Upper lobe of left lung (tissue), 6 donors: ENCODE data around the gene FAM200C. TPM values are rescaled to one million over a fixed set of nuclear protein-coding genes. Genes with fewer than 3 reads are reported as not detected.
A peak's percentile ranks its signal among the peaks of the same experiment; 100 is the strongest.

Source experiments
- ATAC-seq, 2 donors: fragments of 200-7000 bp; cut with Tn5 transposase; one replicate each; pipeline ENCODE4 v1.9.1; 2022; ENCODE audit warnings: mild to moderate bottlenecking in 2 of 2, moderate library complexity in 2 of 2; ENCODE audit not compliant: low FRiP score in 2 of 2
- DNase-seq, 2 donors: peaks; one replicate each; pipeline ENCODE4 v3.0.0-alpha.2; 2019 to 2020
- H3K27ac ChIP-seq, 4 donors: fragments of 200-600 bp; sonication (generic); one replicate each; pipeline ENCODE4 v1.5.1; 2016 to 2019
- H3K27me3 ChIP-seq, 4 donors: fragments of 200-600 bp; sonication (generic); one replicate each; pipeline ENCODE4 v1.5.1; 2017 to 2019
- H3K36me3 ChIP-seq, 4 donors: fragments of 200-600 bp; sonication (generic); one replicate each; pipeline ENCODE4 v1.5.1; 2016 to 2019
- H3K4me1 ChIP-seq, 4 donors: fragments of 200-600 bp; sonication (generic); one replicate each; pipeline ENCODE4 v1.5.1; 2018 to 2019
- H3K4me3 ChIP-seq, 4 donors: fragments of 200-600 bp; sonication (generic); one replicate each; pipeline ENCODE4 v1.5.1; 2017 to 2019; ENCODE audit warnings: mild to moderate bottlenecking in 2 of 4, moderate library complexity in 1 of 4
- H3K9me3 ChIP-seq, 4 donors: fragments of 200-600 bp; sonication (generic); one replicate each; pipeline ENCODE4 v1.5.1; 2018 to 2019
- CTCF ChIP-seq, 6 experiments: fragments of 450-650 bp in 4 of 6; fragments of 200-600 bp in 2 of 6; sonication (generic) in 2 of 6; IDR thresholded peaks; one replicate each; pipeline ENCODE4 v1.5.1; 2016 to 2019; ENCODE audit warnings: antibody characterized with exemption in 6 of 6
- EP300 ChIP-seq, 4 donors: sonication (generic); formaldehyde crosslinking; IDR thresholded peaks; one replicate each; pipeline ENCODE4 v1.5.1; 2017; ENCODE audit warnings: antibody characterized with exemption in 4 of 4, control low read depth in 2 of 4
- POLR2A ChIP-seq, 4 donors: fragments of 450-650 bp; IDR thresholded peaks; one replicate each; pipeline ENCODE4 v1.5.1; 2016 to 2017; ENCODE audit warnings: antibody characterized with exemption in 4 of 4, mild to moderate bottlenecking in 2 of 4
- POLR2AphosphoS5 ChIP-seq, 2 donors: sonication (generic); formaldehyde crosslinking; IDR thresholded peaks; one replicate each; pipeline ENCODE4 v1.5.1; 2017; ENCODE audit warnings: antibody characterized with exemption in 2 of 2
- WGBS, 2 donors: methylation state at CpG; one replicate each; pipeline ENCODE4 v1.1.5; 2017 to 2018; 5-methylcytosine and 5-hydroxymethylcytosine counted together
- total RNA-seq, 6 donors: library from RNA; depleted of rRNA in 4 of 6; stranded (reverse); fragments of >200 nt in 4 of 6; gene quantifications; one replicate each; pipeline versions ENCODE4 v1.1.0 to v1.2.1, GENCODE V29; 2016 to 2021
- donor health status: DM: no; HTN: no; CAD: no; lungs with moderate emphysema.
- donor health status: DM: no; HTN: yes; CAD: no; lungs with severe emphysema.

Gene FAM200C
- total RNA-seq, 6 donors from 2014 or later = 0.76 to 4.2 (median 3.2) TPM

GRCh38 chr5:160349249-160349934 lies 50.5 kb downstream of the FAM200C start:
- Histone ChIP-seq H3K4me1 (peaks cover 0 to 6% (median 0%) of the 10 kb centered on the region in 4 donors), H3K9me3 (no peaks in the 10 kb centered on the region), H3K27ac (no peak overlapping the region), H3K4me3 (no peak overlapping the region), H3K27me3 (no peaks in the 10 kb centered on the region), H3K36me3 (no peaks in the 10 kb centered on the region)
- TF ChIP-seq EP300 (IDR thresholded peaks at IDR 0.05) (no peak), CTCF (IDR thresholded peaks at IDR 0.05) (no peak)
- DNase-seq (peak in 1 of 2 donors; percentile 51), ATAC-seq (no peak)
- WGBS, 2 donors = 94 to 95% methylated on average over 20 to 27 of the region's 27 CpGs

- Histone ChIP-seq H3K27ac (no peak overlapping the region), H3K9me3 (no peaks in the 10 kb centered on the region), H3K36me3 (no peaks in the 10 kb centered on the region), H3K27me3 (no peaks in the 10 kb centered on the region), H3K4me3 (no peak overlapping the region), H3K4me1 (peaks cover 0 to 6% (median 0%) of the 10 kb centered on the region in 4 donors)
- TF ChIP-seq POLR2A (IDR thresholded peaks at IDR 0.05) = no peak
- TF ChIP-seq POLR2AphosphoS5 (IDR thresholded peaks at IDR 0.05) = no peak
- no peak for TF ChIP-seq EP300 (IDR thresholded peaks at IDR 0.05)
- no peak for TF ChIP-seq CTCF (IDR thresholded peaks at IDR 0.05)
- DNase-seq (no peak), ATAC-seq (no peak)
- 87 to 88% methylated on average over 11 of the region's 11 CpGs for WGBS, 2 donors
Measured at GRCh38 chr5:160348080-160348479, 51.8 kb downstream of the FAM200C start.

- Histone ChIP-seq H3K4me3 (no peak overlapping the region), H3K27me3 (no peaks in the 10 kb centered on the region), H3K4me1 (peaks cover 0 to 6% (median 0%) of the 10 kb centered on the region in 4 donors), H3K36me3 (no peaks in the 10 kb centered on the region), H3K9me3 (no peaks in the 10 kb centered on the region), H3K27ac (no peak overlapping the region)
- ATAC-seq (no peak), DNase-seq (no peak)
- 76 to 80% methylated on average over 6 of the region's 6 CpGs for WGBS, 2 donors
- TF ChIP-seq POLR2AphosphoS5 (IDR thresholded peaks at IDR 0.05) = no peak
- no peak for TF ChIP-seq CTCF (IDR thresholded peaks at IDR 0.05)
- no peak for TF ChIP-seq EP300 (IDR thresholded peaks at IDR 0.05)
- no peak for TF ChIP-seq POLR2A (IDR thresholded peaks at IDR 0.05)
Measured at GRCh38 chr5:160347448-160347847, 52.4 kb downstream of the FAM200C start.

Other genes starting within 250 kb of the FAM200C start
- 10 to 100 TPM in 2 of 6 donors, 1 to 10 TPM in 2, not detected in 2; 4.4 to 14.4 (median 9.1) TPM for gene FABP6, start 170.5 kb downstream of the FAM200C start, total RNA-seq
- gene CCNJL, start 87.5 kb downstream of the FAM200C start, total RNA-seq = 10 to 100 TPM; 15.6 to 25.2 (median 21.2) TPM
- gene C1QTNF2, start 29.4 kb downstream of the FAM200C start, total RNA-seq = 1 to 10 TPM in 1 of 6 donors, under 1 TPM in 4, not detected in 1; 0.39 to 3.1 (median 0.61) TPM
- gene SLU7, start 19.0 kb upstream of the FAM200C start, total RNA-seq = 100 to 1,000 TPM in 2 of 6 donors, 10 to 100 TPM in 4; 26.7 to 115 (median 60.7) TPM
- gene PTTG1, start 21.8 kb upstream of the FAM200C start, total RNA-seq = 10 to 100 TPM in 3 of 6 donors, 1 to 10 TPM in 3; 4.3 to 34.8 (median 9.6) TPM